ENCODE measurements around the gene PPP1R37. TPM values are rescaled to one million over a fixed set of nuclear protein-coding genes. Genes with fewer than 3 reads are reported as not detected.

Gene PPP1R37
- total and polyA plus RNA-seq, 2 of the 13 experiments (the other 11 are each of a cell fraction or from before 2014, with no cell fraction given): 9.0 to 14.3 TPM

GRCh38 chr19:45056831-45057230 is 36.1 kb upstream of the PPP1R37 start (continued):
- TF ChIP-seq ZBTB34 (CRISPR knock-in tag; IDR thresholded peaks at IDR 0.05): no peak
- no peak for TF ChIP-seq JUND (CRISPR knock-in tag; IDR thresholded peaks at IDR 0.05)
- TF ChIP-seq, protein P1, sequence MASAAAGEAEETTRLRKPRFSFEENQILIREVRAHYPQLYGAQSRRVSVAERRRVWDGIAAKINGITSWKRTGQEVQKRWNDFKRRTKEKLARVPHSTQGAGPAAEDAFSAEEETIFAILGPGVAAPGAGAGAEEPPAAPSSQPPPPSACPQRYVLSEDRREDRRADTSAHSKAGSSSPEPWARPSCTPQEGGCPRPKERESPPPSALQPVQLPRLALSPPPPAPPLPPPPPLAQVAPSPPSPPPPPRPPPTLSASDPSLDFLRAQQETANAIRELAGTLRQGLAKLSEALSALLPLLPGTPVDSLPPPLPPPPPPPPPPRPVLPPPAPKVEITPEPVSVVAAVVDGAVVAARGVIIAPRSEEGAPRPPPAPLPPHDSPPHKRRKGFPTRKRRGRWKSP (CRISPR knock-in tag; IDR thresholded peaks at IDR 0.05): no peak
- TF ChIP-seq, protein P2, sequence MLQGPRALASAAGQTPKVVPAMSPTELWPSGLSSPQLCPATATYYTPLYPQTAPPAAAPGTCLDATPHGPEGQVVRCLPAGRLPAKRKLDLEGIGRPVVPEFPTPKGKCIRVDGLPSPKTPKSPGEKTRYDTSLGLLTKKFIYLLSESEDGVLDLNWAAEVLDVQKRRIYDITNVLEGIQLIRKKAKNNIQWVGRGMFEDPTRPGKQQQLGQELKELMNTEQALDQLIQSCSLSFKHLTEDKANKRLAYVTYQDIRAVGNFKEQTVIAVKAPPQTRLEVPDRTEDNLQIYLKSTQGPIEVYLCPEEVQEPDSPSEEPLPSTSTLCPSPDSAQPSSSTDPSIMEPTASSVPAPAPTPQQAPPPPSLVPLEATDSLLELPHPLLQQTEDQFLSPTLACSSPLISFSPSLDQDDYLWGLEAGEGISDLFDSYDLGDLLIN (CRISPR knock-in tag; IDR thresholded peaks at IDR 0.05; ENCODE audit: borderline replicate concordance): no peak
- TF ChIP-seq ZNF781 (CRISPR knock-in tag; IDR thresholded peaks at IDR 0.05; ENCODE audit: borderline replicate concordance, not compliant biosample characterization): no peak
- TF ChIP-seq ATF2 (CRISPR knock-in tag; IDR thresholded peaks at IDR 0.05): no peak
- no peak for TF ChIP-seq FOXK2 (IDR thresholded peaks at IDR 0.05)
- no peak for TF ChIP-seq ZNF484 (CRISPR knock-in tag; IDR thresholded peaks at IDR 0.05; ENCODE audit: borderline replicate concordance, low read depth)
- TF ChIP-seq SIN3A (IDR thresholded peaks at IDR 0.05; ENCODE audit: borderline replicate concordance, low read depth, low read length): no peak

Data from HepG2 (cell line).